ENCODE data around the gene GAS7. TPM values are rescaled to one million over a fixed set of nuclear protein-coding genes. Genes with fewer than 3 reads are reported as not detected.

The GAS7 gene
- total and polyA plus RNA-seq, 2 experiments from 2014 or later: 25.8 to 27.3 TPM

DNA sequence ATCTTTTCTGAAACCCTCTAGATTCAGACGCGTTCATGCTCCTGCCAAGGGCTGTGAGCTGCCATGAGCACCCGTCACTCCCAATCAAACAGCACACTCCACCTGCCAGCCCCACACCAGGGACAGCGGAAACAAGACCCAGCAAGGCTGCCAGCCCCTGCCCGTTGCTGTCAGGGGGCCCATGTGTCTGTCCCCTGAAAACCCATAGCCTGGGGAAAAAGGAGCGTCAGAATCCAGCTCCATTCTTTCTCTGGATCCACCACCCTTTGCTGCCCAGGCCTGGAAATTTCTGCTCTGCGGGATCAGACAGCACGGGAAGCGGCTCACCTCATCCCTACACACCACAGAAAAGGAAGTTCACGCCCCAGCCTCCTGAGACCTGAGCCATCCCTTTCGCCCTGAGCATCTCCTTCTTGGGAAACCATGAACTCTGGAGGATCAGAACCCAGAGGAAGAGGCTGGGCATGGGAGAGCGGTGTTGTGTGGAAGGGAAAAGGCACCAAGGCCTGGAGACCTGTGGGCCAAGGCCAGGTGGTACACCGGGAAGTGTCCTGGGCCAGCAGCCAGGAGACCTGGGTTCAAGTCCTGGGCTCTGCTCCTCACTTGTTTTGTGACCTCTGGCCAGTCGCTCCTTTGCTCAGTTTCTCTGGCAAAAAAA, 241.8 kb downstream of the GAS7 start:
- Histone ChIP-seq H3K9me3 (ENCODE audit: low read depth) (no peaks in the 10 kb centered on the region), H3K4me1 (ENCODE audit: insufficient read depth) (no peaks in the 10 kb centered on the region), H2AFZ (no peak overlapping the region), H3K27me3 (no peaks in the 10 kb centered on the region), H3K9me2 (replicated peaks; ENCODE audit: insufficient read depth) (no peaks in the 10 kb centered on the region), H3K4me3 (no peak overlapping the region), H4K20me1 (ENCODE audit: insufficient read depth, poor library complexity, severe bottlenecking) (no peaks in the 10 kb centered on the region), H3K27ac (no peak overlapping the region), H3K4me2 (no peak overlapping the region), H3K36me3 (replicated peaks; ENCODE audit: insufficient read depth, low read depth) (no peaks in the 10 kb centered on the region), H3K79me2 (no peaks in the 10 kb centered on the region)
- TF ChIP-seq, protein P1, sequence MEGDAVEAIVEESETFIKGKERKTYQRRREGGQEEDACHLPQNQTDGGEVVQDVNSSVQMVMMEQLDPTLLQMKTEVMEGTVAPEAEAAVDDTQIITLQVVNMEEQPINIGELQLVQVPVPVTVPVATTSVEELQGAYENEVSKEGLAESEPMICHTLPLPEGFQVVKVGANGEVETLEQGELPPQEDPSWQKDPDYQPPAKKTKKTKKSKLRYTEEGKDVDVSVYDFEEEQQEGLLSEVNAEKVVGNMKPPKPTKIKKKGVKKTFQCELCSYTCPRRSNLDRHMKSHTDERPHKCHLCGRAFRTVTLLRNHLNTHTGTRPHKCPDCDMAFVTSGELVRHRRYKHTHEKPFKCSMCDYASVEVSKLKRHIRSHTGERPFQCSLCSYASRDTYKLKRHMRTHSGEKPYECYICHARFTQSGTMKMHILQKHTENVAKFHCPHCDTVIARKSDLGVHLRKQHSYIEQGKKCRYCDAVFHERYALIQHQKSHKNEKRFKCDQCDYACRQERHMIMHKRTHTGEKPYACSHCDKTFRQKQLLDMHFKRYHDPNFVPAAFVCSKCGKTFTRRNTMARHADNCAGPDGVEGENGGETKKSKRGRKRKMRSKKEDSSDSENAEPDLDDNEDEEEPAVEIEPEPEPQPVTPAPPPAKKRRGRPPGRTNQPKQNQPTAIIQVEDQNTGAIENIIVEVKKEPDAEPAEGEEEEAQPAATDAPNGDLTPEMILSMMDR (IDR thresholded peaks at IDR 0.05; ENCODE audit: poor library complexity): no peak
- WGBS (ENCODE audit: low lambda C conversion rate, missing lambda C conversion rate): 79% methylated on average over 14 of the region's 14 CpGs
- DNase-seq (ENCODE audit: low spot score): no peak

DNA sequence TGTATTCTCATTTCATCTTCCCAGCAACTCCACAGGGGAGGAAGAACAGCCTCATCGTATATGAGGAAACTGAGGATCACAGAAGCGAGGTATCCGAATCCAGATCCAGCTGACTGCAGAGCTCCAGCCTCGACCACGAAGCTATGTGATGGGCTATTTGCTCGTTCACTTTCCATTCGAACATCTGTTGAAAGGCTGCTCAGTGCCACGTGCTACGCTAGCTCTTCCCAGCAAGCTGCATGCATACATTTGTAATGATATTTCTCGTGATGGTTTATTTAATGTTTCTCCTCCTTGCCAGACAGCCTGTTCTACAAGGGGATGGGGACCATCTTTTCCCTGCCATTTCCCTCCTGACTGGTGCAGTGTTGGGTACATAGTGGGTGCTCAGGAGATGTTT, 244.9 kb downstream of the GAS7 start:
- no peak overlapping the region for H3K4me2 ChIP-seq
- no peak for DNase-seq (ENCODE audit: low spot score)
- no peak overlapping the region for H3K27ac ChIP-seq
- H4K20me1 ChIP-seq (ENCODE audit: insufficient read depth, poor library complexity, severe bottlenecking): no peaks in the 10 kb centered on the region
- H3K4me3 ChIP-seq: no peak overlapping the region
- no peaks in the 10 kb centered on the region for H3K27me3 ChIP-seq
- no peaks in the 10 kb centered on the region for H3K9me2 ChIP-seq (replicated peaks; ENCODE audit: insufficient read depth)
- 93% methylated on average over 10 of the region's 10 CpGs for WGBS (ENCODE audit: low lambda C conversion rate, missing lambda C conversion rate)
- TF ChIP-seq EZH2phosphoT487 (IDR thresholded peaks at IDR 0.05; ENCODE audit: low read depth, severe bottlenecking, unreplicated experiment) (no peak), EZH2 (IDR thresholded peaks at IDR 0.05; ENCODE audit: borderline replicate concordance) (no peak)
- TF ChIP-seq, protein P1 (IDR thresholded peaks at IDR 0.05; ENCODE audit: poor library complexity): no peak
- H2AFZ ChIP-seq: no peak overlapping the region
- H3K4me1 ChIP-seq (ENCODE audit: insufficient read depth): no peaks in the 10 kb centered on the region
- H3K79me2 ChIP-seq: no peaks in the 10 kb centered on the region
- H3K9me3 ChIP-seq (ENCODE audit: low read depth): no peaks in the 10 kb centered on the region
- no peaks in the 10 kb centered on the region for H3K36me3 ChIP-seq (replicated peaks; ENCODE audit: insufficient read depth, low read depth)

DNA sequence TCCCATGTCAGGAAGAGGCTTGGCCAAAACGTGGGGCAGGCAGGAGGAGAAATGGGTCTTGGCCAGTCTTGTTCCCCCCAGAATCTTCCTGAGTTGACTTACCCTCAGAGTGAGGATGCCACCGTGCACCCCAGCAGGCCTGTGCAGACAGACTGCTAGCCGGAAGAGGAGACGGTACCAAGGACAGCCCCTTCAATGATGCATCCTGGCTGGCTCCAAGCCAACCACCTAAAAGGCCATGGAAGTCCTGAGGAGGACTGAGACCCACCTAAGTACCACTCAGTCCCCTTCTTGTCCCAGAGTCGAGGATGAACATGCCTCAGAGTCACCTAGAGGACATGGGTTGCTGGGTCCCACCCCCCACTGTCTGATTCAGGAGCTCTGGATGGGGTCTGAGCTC, 246.6 kb downstream of the GAS7 start:
- TF ChIP-seq EZH2 (IDR thresholded peaks at IDR 0.05; ENCODE audit: borderline replicate concordance) (no peak), EZH2phosphoT487 (IDR thresholded peaks at IDR 0.05; ENCODE audit: low read depth, severe bottlenecking, unreplicated experiment) (no peak)
- TF ChIP-seq, protein P1 (IDR thresholded peaks at IDR 0.05; ENCODE audit: poor library complexity): no peak
- H3K27me3 ChIP-seq: no peaks in the 10 kb centered on the region
- H3K27ac ChIP-seq: no peak overlapping the region
- no peaks in the 10 kb centered on the region for H3K79me2 ChIP-seq
- no peak overlapping the region for H3K4me3 ChIP-seq
- no peaks in the 10 kb centered on the region for H3K9me2 ChIP-seq (replicated peaks; ENCODE audit: insufficient read depth)
- H3K36me3 ChIP-seq (replicated peaks; ENCODE audit: insufficient read depth, low read depth): no peaks in the 10 kb centered on the region
- H3K4me2 ChIP-seq: no peak overlapping the region
- H3K9me3 ChIP-seq (ENCODE audit: low read depth): no peaks in the 10 kb centered on the region
- no peaks in the 10 kb centered on the region for H3K4me1 ChIP-seq (ENCODE audit: insufficient read depth)
- no peak for DNase-seq (ENCODE audit: low spot score)
- WGBS (ENCODE audit: low lambda C conversion rate, missing lambda C conversion rate): 92% methylated on average over 5 of the region's 5 CpGs
- H4K20me1 ChIP-seq (ENCODE audit: insufficient read depth, poor library complexity, severe bottlenecking): no peaks in the 10 kb centered on the region
- H2AFZ ChIP-seq: no peak overlapping the region

DNA sequence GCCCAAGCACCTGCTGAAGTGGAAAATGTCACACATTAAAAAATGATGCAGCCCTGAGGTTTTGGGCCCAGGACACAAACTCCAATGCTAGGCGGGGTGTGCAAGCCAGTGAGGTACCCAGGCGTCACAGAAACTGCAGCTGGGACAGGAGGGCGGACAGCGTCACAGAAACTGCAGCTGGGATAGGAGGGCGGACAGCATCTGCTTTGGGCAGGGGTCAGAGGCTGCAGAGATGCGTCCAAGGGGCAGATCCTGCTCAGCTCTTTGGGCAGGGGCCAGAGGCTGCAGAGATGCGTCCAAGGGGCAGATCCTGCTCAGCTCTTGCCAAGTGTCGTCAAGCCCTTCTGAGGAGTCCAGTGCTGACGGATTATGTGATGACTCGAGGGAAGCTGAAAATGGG, 249.5 kb downstream of the GAS7 start:
- TF ChIP-seq EZH2phosphoT487 (IDR thresholded peaks at IDR 0.05; ENCODE audit: low read depth, severe bottlenecking, unreplicated experiment) (no peak), EZH2 (IDR thresholded peaks at IDR 0.05; ENCODE audit: borderline replicate concordance) (no peak)
- TF ChIP-seq, protein P1 (IDR thresholded peaks at IDR 0.05; ENCODE audit: poor library complexity): no peak

More for the DNA sequence above, 249.5 kb downstream of the GAS7 start:
- no peak for DNase-seq (ENCODE audit: low spot score)
- H4K20me1 ChIP-seq (ENCODE audit: insufficient read depth, poor library complexity, severe bottlenecking): no peaks in the 10 kb centered on the region
- H2AFZ ChIP-seq: no peak overlapping the region
- 90% methylated on average over 10 of the region's 10 CpGs for WGBS (ENCODE audit: low lambda C conversion rate, missing lambda C conversion rate)
- H3K4me3 ChIP-seq: no peak overlapping the region
- H3K27ac ChIP-seq: no peak overlapping the region
- H3K36me3 ChIP-seq (replicated peaks; ENCODE audit: insufficient read depth, low read depth): no peaks in the 10 kb centered on the region
- no peaks in the 10 kb centered on the region for H3K4me1 ChIP-seq (ENCODE audit: insufficient read depth)
- H3K4me2 ChIP-seq: no peak overlapping the region
- H3K9me2 ChIP-seq (replicated peaks; ENCODE audit: insufficient read depth): no peaks in the 10 kb centered on the region
- no peaks in the 10 kb centered on the region for H3K27me3 ChIP-seq
- no peaks in the 10 kb centered on the region for H3K9me3 ChIP-seq (ENCODE audit: low read depth)
- H3K79me2 ChIP-seq: no peaks in the 10 kb centered on the region
